ENCODE results near the gene CDC45.
A peak's percentile ranks its signal among the peaks of the same experiment; 100 is the strongest.

The CDC45 gene

DNA sequence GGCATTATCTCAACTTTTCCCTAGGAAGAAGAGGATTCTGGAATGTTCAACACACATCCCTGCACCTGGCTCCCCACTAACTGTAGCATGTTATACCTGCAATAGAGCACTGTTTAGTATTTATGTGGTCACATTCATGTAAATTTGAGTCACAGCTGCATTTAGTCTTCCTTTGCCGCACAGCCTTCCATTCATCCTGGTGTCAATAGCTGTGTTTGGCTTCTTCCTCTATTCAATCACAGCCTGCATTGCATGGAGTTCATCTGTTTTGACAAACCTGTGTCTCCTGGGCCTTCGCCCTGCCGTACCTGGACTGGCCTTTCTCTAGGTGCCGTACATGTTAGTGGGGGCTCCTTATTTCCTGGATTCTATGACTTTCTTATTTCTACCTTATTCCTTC lies 28.1 kb upstream of the CDC45 start:
- TF ChIP-seq, protein P1, sequence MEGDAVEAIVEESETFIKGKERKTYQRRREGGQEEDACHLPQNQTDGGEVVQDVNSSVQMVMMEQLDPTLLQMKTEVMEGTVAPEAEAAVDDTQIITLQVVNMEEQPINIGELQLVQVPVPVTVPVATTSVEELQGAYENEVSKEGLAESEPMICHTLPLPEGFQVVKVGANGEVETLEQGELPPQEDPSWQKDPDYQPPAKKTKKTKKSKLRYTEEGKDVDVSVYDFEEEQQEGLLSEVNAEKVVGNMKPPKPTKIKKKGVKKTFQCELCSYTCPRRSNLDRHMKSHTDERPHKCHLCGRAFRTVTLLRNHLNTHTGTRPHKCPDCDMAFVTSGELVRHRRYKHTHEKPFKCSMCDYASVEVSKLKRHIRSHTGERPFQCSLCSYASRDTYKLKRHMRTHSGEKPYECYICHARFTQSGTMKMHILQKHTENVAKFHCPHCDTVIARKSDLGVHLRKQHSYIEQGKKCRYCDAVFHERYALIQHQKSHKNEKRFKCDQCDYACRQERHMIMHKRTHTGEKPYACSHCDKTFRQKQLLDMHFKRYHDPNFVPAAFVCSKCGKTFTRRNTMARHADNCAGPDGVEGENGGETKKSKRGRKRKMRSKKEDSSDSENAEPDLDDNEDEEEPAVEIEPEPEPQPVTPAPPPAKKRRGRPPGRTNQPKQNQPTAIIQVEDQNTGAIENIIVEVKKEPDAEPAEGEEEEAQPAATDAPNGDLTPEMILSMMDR (IDR thresholded peaks at IDR 0.05; ENCODE audit: low read depth, low read length, missing control alignments): no peak
- H3K36me3 ChIP-seq (replicated peaks): peaks cover 65% of the 10 kb centered on the region
- in situ Hi-C loops (cut with HindIII; ENCODE audit: low pct_ligation_motif_present, low sequenced_read_pairs): no loop called here

DNA sequence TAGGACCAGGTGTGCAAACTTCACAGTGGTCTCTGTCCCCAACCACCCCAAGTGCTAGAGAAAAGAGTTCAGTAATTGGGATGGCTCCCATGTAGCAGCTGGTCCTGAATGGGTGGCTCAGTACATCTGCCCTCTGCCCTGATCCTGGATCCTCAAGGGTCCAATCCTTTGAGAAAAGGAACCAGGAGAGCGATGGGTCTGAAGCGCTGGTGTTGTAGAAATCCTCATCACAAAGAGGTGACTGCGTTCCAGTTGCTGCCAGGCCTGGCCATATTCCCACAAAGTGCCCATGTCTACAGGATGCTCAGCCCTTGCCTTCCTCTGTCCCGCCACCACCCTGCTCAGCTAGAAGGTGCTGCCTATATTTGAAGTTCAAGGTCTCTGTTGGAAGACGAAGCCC lies 26.0 kb upstream of the CDC45 start:
- H3K36me3 ChIP-seq (replicated peaks): peaks cover 81% of the 10 kb centered on the region
- TF ChIP-seq, protein P1 (IDR thresholded peaks at IDR 0.05; ENCODE audit: low read depth, low read length, missing control alignments): no peak
- no peak overlapping the region for H3K4me3 ChIP-seq (ENCODE audit: low read depth, low read length)
- in situ Hi-C loops (cut with HindIII; ENCODE audit: low pct_ligation_motif_present, low sequenced_read_pairs): no loop called here
- no peaks in the 10 kb centered on the region for H3K27me3 ChIP-seq (replicated peaks)
- no peak overlapping the region for H3K27ac ChIP-seq
- DNase-seq: no peak

More for the DNA sequence above, 28.1 kb upstream of the CDC45 start:
- Histone ChIP-seq H3K4me3 (ENCODE audit: low read depth, low read length) (no peak overlapping the region), H3K27ac (no peak overlapping the region), H3K27me3 (replicated peaks) (no peaks in the 10 kb centered on the region)
- no peak for DNase-seq

DNA sequence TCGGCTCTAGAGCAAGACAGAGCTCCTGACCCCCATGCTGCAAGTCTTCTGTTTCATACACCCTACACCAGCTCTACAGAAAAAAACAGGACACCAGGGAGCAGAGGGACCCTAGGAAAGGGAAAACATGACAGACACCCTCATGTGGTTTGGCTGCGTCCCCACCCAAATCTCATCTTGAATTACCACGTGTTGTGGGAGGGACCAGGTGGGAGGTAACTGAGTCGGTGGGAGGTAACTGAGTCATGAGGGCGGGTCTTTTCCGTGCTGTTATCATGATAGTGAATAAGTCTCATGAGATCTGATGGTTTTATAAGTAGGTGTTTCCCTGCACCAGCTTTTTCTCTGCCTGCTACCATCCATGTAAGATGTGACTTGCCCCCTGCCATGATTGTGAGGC lies 25.6 kb upstream of the CDC45 start:
- no peak for DNase-seq
- Histone ChIP-seq H3K36me3 (replicated peaks) (peaks cover 77% of the 10 kb centered on the region), H3K27me3 (replicated peaks) (no peaks in the 10 kb centered on the region), H3K27ac (no peak overlapping the region), H3K4me3 (ENCODE audit: low read depth, low read length) (no peak overlapping the region)
- TF ChIP-seq, protein P1 (IDR thresholded peaks at IDR 0.05; ENCODE audit: low read depth, low read length, missing control alignments): no peak
- in situ Hi-C loops (cut with HindIII; ENCODE audit: low pct_ligation_motif_present, low sequenced_read_pairs): no loop called here

DNA sequence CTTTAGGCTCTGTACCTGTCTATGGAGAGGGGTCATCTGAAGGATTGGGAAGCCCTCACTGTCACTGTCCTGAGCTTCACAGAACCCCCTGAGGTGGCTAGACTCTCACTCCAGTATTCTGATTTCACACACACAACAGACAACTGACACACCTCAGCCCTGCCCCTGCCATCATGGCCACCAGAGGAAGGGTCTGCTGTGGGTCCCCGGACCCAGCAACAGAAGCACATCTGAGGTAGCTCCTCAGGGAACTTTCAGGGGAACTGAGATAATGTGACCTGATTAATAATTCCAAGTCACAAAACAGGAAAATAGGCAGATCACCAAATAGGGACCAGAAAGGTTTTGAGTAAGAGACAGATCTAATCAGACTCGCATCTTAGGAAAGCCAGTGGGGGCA lies 24.7 kb upstream of the CDC45 start:
- Histone ChIP-seq H3K36me3 (replicated peaks) (peaks cover 76% of the 10 kb centered on the region), H3K27me3 (replicated peaks) (no peaks in the 10 kb centered on the region), H3K4me3 (ENCODE audit: low read depth, low read length) (no peak overlapping the region), H3K27ac (no peak overlapping the region)
- in situ Hi-C loops (cut with HindIII; ENCODE audit: low pct_ligation_motif_present, low sequenced_read_pairs): no loop called here
- no peak for DNase-seq
- TF ChIP-seq, protein P1 (IDR thresholded peaks at IDR 0.05; ENCODE audit: low read depth, low read length, missing control alignments): no peak

DNA sequence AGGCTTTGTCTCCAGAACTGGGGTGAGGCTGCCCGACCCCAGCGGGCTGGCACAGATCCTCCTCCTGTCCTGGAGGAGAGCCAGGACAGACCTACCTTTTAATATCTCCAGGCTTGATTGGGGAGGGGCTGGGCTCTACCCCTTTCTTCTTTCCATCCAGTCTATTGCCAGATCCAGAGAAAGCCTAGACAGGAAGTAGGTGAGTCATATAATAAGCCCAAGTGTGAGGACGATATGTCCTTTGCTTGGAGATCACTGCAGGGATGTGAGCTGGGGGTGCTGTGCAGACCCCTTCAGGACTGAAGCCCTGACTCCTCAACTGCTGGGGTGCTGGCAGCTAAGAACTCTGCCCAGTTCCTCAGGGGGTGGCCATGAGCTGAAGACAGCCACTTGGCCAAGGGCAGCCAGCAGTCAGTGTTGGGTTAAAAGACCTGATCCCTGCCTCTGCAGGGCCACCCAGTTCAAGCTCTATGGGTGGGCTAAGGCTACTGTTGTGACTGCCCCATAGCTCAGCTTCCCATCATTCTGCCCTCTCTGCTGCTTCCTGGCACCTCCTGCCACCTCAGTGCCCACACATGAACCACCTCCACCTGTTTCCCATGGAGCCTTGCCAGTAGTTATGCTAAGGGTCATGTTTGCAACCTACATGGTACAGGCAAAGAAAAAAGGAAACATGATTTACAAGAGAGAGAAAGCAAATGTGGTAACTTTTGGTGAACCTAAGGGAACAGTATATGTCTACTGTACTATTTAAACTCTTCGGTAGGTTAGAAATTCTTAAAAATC lies 23.9 kb upstream of the CDC45 start:
- no peak overlapping the region for H3K4me3 ChIP-seq (ENCODE audit: low read depth, low read length)
- no peaks in the 10 kb centered on the region for H3K27me3 ChIP-seq (replicated peaks)
- peaks cover 71% of the 10 kb centered on the region for H3K36me3 ChIP-seq (replicated peaks)
- no peak overlapping the region for H3K27ac ChIP-seq
- in situ Hi-C loops (cut with HindIII; ENCODE audit: low pct_ligation_motif_present, low sequenced_read_pairs): no loop called here
- DNase-seq: peak; percentile 11
- TF ChIP-seq, protein P1 (IDR thresholded peaks at IDR 0.05; ENCODE audit: low read depth, low read length, missing control alignments): no peak

DNA sequence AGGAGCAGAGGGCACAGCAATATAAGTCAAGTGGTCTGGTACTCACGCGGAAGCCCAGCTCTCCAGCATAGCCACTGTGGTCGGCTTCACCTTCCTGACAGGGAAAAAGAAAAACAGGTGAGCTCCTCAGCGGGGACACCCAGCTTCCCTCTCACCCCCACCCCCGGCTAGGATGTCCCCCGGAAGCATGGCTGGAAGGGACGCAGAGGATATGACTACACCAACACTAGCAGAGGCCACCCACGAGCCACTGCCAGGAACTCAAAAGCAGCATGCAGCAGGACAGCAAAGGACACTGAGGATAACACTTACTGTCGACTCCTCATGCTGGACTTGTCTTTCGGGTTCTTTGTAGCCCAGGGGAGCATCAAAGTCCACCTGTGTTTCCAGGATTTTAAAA lies 23.2 kb upstream of the CDC45 start:
- in situ Hi-C loops (cut with HindIII; ENCODE audit: low pct_ligation_motif_present, low sequenced_read_pairs): no loop called here

More for the DNA sequence above, 23.2 kb upstream of the CDC45 start:
- Histone ChIP-seq H3K4me3 (ENCODE audit: low read depth, low read length) (no peak overlapping the region), H3K27me3 (replicated peaks) (no peaks in the 10 kb centered on the region), H3K27ac (no peak overlapping the region), H3K36me3 (replicated peaks) (peaks cover 73% of the 10 kb centered on the region)
- TF ChIP-seq, protein P1 (IDR thresholded peaks at IDR 0.05; ENCODE audit: low read depth, low read length, missing control alignments): no peak
- DNase-seq: no peak

Data from brain microvascular endothelial cell (primary cell).